Limb (tissue), 2 donors: Measurements from ENCODE around the gene NR1D2.

Source experiments
- DNase-seq, 2 donors: peaks; one replicate each; pipeline ENCODE4 v3.0.0-alpha.2; 2016; ENCODE audit errors: extremely low spot score in 2 of 2

NR1D2 gene

DNA sequence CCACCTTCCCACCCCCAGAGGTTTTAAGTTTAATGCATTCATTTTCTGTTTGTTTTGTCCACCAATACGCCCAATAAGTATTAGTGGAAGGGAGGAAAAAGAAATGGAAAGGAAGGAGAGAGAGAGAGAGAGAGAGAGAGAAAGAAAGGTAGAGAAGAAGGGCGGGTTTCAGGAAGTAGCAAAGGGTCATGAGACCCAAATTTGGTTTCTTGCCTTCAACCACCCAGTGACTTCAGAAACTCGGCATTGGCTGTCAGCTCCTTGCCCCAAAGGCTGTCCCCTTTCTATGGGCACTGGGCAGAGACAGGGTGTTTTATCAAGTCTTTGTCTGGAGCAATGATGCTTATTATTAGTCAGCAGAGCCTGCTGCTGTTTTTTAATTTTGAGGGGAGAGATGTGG, 13.5 kb upstream of the NR1D2 start:
- no peak for DNase-seq

DNA sequence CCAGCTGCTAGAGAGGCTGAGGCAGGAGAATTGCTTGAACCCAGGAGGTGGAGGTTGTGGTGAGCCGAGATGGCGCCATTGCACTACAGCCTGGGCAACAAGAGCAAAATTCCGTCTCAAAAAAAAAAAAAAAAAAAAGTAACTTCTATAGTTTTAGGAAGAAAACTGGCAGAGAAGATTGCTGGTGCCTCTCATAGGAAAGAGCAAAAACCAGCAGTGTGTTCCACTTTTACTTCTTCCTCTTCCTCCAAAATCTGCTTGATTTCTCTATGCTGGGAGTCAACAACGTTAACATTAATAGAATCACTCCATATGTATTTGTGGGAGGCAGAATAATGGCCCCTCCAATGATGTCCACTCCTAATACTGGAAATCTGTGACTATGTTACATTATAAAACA, 12.5 kb upstream of the NR1D2 start:
- no peak for DNase-seq

DNA sequence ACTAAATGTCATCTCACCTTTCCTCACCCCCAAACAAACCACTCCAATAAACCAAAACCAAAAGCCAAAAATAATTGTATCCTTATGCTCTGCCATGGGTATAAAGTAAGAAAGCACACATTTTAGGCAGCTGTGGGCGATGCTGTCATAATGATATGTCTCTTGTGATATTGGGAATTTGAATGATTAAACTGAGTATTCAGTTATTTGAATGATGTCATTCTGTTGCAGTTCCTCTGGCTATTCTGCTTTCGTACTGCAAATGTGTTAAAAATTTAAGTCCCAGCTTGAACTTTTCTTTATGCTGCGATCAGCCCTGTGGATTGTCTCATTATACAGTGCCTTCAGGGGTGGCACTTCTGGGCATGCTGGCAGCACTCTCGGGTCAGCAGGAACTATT, 10.8 kb upstream of the NR1D2 start:
- no peak for DNase-seq

DNA sequence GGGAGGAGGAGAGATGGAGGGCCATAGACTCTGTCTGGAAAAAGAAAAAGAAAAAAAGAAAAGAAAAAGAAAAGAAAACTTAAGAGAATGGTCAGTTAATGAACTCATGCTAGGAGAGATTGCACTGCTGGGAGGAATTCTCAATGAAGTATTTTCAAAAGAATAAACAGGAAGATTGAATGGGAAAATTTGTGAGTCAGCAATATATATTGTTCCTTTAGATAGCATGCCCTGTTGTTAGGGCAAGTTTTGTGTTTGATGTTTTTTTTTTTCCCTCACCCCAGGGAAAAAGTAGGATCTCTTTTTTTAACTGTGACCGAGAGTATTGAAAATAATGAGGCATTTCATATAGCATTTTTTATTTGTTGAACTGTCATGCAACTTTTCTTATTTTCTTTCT, 7.8 kb upstream of the NR1D2 start:
- no peak for DNase-seq

DNA sequence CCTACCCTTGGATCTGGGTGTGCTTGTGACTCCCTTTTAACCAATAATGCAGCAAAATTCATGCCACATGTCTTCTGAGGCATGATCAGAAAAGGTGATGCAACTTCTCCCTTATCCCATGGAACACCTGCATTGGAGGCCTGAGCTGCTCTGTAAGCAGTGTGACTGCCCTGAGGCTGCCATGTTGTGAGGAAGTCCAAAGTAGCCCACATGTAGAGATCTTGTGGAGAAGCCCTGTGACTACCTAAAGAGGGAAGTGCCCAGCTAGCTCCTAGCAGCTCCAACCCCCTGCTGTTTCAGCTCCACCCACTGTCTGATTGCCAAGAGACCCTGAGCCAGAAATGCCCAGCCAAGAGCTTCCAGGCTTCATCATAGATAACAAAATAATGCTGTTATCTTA, 6.4 kb upstream of the NR1D2 start:
- DNase-seq: no peak

DNA sequence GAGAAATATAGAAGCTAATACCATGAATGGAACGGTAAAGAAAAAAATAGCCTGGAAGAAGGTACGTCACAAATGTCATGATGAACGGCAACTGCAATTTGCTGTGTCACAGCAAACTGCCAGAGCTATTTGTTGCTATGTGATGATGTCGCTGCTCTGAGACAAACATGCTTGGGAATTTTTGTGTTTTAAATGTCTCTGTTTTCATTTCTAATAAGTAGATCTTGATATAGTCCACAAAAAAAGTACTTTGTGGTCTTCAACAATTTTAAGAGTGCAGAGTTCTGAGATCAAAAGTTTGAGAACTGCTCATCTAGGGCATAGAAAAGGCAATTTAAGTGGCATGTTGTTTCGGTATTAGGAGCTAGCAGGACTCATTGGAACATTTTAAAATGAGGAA, 4.3 kb upstream of the NR1D2 start:
- no peak for DNase-seq

DNA sequence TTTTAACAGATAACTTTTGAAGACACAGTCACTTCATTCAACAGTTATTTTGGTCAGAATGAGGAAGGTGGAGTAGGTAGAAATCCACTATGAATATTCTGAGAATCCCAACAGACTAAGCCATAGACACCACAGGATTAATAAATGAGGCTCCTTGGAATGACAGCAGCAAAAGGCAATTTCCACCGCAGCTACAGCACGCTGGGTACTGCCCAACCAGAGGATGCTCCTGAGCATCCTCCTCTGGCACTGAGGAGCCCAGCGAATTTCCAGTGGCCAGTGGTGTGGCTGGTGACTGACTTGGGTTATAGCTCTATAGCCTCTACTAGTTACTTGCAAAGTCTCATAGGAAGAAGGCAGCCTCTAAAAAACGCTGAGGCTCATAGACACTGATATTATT, 3.6 kb upstream of the NR1D2 start:
- no peak for DNase-seq

DNA sequence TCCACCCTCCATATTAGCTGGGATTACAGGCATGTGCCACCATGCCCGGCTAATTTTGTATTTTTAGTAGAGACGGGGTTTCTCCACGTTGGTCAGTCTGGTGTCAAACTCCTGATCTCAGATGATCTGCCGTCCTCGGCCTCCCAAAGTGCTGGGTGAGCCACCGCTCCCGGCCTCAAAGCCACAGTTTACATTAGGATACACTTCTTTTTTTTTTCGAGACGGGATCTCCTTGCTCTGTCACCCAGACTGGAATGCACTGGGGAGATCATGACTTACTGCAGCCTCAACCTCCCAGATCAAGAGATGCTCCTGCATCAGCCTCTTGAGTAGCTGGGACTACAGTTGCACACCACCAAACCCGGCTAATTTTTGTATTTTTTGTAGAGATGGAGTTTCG, 2.5 kb upstream of the NR1D2 start:
- no peak for DNase-seq

DNA sequence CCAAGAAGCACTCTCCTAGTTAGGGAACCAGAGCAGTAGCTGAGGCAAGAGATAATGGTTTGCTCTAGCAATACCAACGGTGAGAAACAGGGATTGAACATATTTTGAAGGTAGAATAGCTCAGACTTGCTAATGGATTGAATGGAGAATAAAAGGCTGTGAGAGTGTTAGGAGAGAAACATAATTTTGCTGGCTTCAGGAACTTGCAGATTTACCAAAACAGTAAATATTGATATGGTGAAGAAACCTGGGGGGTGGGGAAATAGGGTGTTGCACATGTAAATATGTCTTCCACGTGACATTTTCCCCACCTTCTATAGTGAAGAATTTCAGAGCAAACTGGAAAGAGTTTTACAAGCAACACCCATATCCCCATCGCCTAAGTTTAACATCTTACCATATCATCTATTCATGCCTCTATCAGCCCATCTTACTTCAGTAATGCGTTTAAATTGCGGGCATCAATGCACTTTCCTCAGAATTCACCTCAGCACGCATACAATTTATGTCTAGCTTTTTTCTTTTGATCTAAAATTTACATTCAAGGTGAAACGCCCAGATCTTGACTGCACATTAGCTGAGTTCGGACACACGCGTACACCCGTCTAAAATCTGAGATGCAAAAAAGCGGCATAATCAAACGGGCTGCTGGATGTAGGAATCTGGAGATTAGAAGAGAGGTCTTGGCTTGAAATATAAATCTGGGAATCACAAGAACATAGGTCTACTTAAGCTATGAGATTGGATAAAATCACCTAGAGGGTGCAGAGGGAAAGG, 891 bp upstream of the NR1D2 start:
- DNase-seq: no peak

DNA sequence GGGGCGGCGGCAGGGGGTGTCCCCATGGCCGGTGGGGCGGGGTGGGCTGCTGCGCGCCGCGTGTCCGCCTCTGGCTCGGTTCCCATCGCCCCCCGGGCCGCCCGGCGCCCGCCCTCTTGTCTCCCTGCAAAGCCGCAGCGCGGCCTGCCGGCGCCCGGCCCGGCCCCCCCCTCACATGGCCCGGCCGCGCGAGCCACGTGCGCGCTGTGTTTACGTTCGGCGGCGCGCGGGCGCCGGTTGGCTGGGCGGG, 502 bp downstream of the NR1D2 start:
- DNase-seq: no peak

DNA sequence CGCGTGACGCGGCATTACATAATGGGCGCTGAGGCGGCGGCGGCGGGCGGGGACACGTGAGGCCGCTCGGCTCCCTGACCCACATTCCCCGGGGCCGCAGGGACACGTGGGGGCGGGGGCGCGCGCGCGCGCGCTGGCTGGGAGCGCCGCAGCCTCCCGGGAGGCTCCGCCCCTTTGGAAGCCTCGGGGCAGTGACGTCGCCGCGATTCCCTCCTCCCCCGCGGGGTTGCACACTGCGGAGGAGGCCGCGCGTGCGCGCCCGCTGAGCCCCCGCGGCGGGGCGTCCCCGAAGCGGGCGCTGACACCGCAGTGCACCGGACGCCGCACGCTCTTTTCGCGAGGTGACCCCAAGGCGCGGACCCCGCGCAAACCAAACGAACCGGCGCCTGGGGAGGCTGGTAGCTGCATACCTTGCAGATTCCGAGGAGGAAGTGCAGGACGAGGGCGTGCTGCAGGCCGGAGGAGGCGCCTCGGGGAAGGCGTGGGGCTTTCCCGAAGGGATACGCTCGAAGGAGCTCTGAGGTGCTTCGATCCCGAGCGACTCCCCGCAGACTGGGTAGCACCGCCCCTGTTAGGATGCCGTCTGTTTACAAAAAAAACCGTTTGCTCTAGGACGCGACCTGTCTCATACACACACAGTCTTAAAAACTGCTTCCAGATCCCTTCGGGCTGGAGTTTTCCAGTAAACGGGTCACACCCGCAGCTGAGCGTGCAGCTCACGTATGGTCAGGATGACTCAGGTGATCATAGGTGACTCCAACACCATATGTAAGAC, 1.0 kb downstream of the NR1D2 start:
- DNase-seq: peak; percentile 95 to 98

DNA sequence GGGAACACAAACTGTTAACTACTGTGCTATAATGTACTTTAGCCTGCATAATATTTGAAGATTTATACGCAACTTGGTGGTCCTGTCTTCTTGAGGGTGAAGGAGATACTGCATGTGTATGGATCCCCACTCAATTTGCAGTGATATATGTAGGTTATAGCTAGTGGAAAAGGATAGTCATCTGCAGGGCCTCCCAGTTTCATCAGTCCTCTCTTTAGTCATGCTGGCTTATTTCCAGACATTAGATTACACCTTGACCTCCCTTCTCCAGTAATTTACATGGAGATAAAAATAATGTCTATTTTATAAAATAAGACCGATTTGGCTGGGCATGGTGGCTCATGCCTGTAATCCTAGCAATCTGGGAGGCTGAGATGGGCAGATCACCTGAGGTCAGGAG, 3.7 kb downstream of the NR1D2 start:
- no peak for DNase-seq

DNA sequence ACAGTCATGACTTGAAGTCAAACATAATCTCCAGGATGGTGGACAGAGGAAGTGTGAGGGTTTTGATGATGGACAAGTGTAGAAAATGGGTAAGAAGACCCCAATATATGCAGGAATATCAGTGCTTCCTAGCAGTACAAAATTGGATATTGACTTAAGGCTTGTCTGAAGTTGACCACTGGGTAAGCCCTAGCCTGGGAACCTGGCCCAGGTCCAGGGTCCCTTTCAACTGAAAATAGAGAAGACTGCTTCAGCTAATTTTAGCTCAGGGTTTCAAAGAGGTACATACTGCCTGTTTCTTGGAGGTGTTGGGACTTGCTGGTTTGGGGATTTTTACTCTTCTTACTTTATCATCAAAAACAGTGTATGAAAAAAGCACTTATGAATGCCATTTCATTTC, 4.7 kb downstream of the NR1D2 start:
- DNase-seq: no peak

DNA sequence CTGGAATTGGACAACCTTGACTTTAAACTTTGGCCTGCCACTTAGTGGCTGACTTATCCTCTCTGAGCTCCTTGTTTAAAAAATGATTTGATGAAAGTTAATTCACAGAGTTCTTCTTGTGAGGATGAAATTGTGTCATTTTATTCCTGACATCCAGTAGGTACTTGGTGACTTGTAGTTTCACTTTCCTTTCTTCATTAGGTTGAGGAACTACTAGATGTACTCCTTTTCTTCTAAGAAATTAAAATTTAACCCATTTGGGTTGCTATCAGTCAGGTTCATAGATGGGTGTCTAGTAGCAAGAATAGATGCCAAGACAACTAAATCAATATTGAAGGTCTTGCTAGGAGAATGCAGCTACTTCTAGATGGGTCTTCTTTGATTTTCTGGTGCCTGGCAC, 5.2 kb downstream of the NR1D2 start:
- DNase-seq: no peak

DNA sequence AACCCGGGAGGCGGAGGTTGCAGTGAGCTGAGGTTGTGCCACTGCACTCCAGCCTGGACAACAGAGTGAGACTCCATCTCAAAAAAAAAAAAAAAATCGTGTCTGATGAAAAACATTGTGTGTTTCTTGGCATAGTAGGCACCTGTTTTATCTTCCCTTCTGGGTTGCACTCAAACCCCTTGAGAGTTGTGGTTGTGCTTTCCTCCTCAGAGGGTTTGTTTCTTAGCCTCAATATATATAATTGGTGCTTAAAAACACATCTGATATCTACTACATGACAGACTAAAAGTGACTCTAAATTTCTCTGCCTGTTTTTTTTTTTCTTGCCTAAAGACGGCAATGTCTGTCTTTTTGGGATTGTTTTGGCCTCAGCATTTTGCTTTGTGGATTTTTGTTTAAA, 7.6 kb downstream of the NR1D2 start:
- DNase-seq: no peak

DNA sequence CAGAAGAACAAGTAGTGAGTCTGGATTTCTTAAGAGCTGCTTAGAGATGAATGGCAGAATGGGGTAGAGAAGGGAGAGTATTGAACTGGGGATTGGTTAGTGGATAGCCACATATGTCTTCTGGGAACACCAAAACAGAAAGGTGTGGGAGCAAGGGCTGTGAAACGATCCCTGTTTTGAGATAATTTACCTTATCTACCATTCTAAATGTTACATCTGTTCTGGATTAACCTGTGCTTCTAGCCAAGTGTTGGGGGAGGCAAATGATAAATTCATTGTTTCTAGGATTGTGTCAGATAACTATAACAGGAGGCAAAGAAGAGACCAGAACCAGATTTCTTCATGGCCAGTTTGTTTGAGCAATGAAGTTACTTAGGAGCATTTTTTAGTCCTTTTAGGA, 8.4 kb downstream of the NR1D2 start:
- DNase-seq: no peak

DNA sequence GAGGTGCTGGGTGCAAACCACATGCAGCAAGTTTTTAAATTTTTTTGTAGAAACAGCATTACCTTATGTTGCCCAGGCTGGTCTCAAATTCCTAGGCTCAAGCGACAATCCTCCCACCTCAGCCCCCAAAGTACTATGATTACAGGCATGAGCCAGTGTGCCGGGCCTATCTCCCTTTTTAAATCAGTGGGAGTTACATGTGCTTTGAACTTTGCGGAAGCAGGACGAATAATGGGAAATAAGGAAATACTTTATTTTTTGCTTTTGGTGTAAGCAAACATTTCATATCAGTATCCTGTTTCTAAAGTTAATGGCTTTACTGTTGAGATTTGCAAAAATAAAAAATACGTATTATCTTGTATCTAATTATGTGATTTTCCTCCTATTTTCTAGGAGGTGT, 9.1 kb downstream of the NR1D2 start:
- DNase-seq: no peak

DNA sequence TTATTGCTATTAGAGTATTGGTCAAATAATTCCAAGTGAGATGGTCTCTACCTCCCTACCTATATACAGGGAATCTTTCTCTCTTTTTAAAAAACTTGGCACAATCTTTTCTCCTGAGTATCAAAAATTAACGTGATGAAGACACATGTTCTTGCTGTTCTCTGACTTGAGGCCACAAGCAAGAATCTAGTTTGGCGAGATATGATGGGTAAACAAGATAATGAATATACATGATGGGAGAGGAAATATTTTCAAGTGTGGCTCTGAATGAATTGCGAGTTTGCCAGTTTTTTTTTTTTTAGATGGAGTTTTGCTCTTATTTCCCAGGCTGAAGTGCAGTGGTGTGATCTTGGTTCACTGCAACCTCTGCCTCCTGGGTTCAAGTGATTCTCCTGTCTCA, 11.6 kb downstream of the NR1D2 start:
- DNase-seq: no peak

DNA sequence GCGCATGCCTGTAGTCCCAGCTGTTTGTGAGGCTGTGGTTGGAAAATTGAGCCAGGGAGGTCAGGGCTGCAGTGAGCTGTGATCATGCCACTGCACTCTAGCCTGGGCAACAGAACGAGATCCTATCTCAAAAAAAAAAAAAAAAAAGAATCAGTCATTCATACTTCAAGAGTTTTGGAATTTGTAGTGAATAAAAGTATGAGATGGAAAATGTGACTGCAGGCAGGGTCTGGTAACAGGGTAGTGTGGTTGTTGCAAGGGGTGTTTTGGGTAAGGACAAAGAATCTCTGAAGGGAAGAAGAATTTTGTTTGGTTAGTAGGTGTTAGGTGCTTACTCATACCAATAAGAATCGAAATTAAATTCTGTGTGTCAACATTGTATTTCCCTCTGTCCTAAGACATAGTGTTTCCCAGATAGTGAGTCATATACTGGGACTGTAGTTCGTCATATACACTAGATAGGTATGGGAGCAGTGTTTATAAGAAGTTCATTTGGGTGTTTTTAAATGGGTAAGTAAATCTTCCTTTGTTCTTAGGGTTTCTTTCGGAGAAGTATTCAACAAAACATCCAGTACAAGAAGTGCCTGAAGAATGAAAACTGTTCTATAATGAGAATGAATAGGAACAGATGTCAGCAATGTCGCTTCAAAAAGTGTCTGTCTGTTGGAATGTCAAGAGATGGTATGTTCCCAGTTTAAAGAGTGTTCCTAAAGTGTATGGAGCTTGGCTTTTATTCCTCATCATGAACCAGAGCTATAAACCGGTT, 14.2 kb downstream of the NR1D2 start:
- DNase-seq: no peak

DNA sequence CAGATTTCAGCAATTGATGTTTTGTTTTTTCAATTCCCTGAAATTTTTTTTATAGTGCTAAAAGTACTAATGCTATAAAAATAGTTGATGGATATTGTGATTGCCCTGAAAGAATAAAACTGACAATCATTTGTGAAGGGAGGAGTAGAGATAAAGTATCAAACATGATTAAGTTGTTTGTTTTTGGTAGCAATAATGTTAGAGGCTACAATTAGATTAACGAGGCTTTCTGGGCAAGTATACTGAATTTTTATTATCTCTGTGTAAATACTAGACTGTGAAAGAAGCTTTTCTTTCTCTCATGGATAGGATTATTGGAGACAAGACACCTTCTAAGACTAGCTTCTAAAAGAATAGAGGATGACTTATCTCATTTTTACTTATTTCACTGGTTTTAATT, 15.6 kb downstream of the NR1D2 start:
- DNase-seq: no peak

DNA sequence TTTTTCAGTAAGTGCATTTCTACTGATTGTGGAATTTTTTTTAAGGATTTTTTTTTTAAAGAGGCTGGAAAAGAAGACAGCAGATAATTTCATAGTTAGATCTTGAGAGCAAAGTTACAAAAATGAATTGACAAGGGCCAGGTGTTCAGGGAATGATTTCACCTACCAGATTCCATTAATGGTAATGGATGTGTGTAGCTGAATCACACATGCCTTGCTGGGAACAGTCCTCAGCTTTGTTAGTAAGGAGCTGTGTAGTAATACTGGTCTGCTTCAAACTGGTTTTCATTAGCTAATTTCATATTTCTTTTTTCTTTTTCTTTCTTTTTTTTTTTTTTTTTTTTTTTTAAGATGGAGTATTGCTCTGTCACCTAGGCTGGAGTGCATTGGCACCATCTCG, 16.0 kb downstream of the NR1D2 start:
- DNase-seq: no peak

DNA sequence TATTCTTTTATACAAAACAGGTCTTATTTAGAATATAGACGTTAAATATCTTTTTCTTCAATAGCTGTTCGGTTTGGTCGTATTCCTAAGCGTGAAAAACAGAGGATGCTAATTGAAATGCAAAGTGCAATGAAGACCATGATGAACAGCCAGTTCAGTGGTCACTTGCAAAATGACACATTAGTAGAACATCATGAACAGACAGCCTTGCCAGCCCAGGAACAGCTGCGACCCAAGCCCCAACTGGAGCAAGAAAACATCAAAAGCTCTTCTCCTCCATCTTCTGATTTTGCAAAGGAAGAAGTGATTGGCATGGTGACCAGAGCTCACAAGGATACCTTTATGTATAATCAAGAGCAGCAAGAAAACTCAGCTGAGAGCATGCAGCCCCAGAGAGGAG, 16.8 kb downstream of the NR1D2 start:
- DNase-seq: no peak
